Fibroblast of lung (primary cell): Measurements from ENCODE around the gene QRICH2. TPM values are rescaled to one million over a fixed set of nuclear protein-coding genes. Genes with fewer than 3 reads are reported as not detected.
"Not testable (repeated sequence)": the region's sequence is repeated elsewhere in the genome, so short reads cannot be mapped to it uniquely, and the experiment has no call there.

ENCODE experiments used
- DNase-seq, 2 donors: peaks; one replicate each; pipeline versions ENCODE4 v3.0.0 to v3.0.0-alpha.2; 2010; ENCODE audit warnings: low read depth in 2 of 2
- H2AFZ ChIP-seq: 2 replicates; pipeline ENCODE4 v1.5.1; 2012; ENCODE audit warnings: low read length, control low read depth, inconsistent platforms
- H3K27ac ChIP-seq: 2 replicates; pipeline ENCODE4 v1.5.1; 2011; ENCODE audit warnings: low read length, control low read depth; ENCODE audit not compliant: insufficient read depth
- H3K27me3 ChIP-seq: 2 replicates; pipeline ENCODE4 v1.5.1; 2011; ENCODE audit warnings: mild to moderate bottlenecking, low read length; ENCODE audit not compliant: control insufficient read depth, insufficient read depth
- H3K36me3 ChIP-seq: 2 replicates; pipeline ENCODE4 v1.5.1; 2011; ENCODE audit warnings: low read length; ENCODE audit not compliant: control insufficient read depth, insufficient read depth
- H3K4me1 ChIP-seq: 2 replicates; pipeline ENCODE4 v1.5.1; 2011; ENCODE audit warnings: low read length; ENCODE audit not compliant: control insufficient read depth, insufficient read depth; ENCODE audit errors: extremely low read depth
- H3K4me2 ChIP-seq: 2 replicates; pipeline ENCODE4 v1.5.1; 2011; ENCODE audit warnings: low read length, control low read depth; ENCODE audit not compliant: insufficient read depth; ENCODE audit errors: extremely low read depth
- H3K4me3 ChIP-seq, 4 experiments: fragments of 200-600 bp in 1 of 4; sonication (generic) in 1 of 4; replicated peaks in 1 of 4; 2 replicates each; pipeline ENCODE4 v1.5.1; 2011 to 2016; ENCODE audit warnings: low read length in 4 of 4, low read depth in 3 of 4, mild to moderate bottlenecking in 3 of 4, control low read depth in 2 of 4, inconsistent platforms in 1 of 4, mixed read lengths in 1 of 4; ENCODE audit not compliant: insufficient read depth in 1 of 4; ENCODE audit errors: control extremely low read depth in 1 of 4
- H3K79me2 ChIP-seq: 2 replicates; pipeline ENCODE4 v1.5.1; 2012; ENCODE audit warnings: mild to moderate bottlenecking, low read length, inconsistent platforms; ENCODE audit not compliant: control insufficient read depth, insufficient read depth
- H3K9ac ChIP-seq: 2 replicates; pipeline ENCODE4 v1.5.1; 2011; ENCODE audit warnings: mild to moderate bottlenecking, low read length, control low read depth; ENCODE audit not compliant: insufficient read depth
- H3K9me3 ChIP-seq: 2 replicates; pipeline ENCODE4 v1.5.1; 2012; ENCODE audit warnings: low read depth, low read length; ENCODE audit not compliant: control insufficient read depth, insufficient read depth
- H4K20me1 ChIP-seq: 2 replicates; pipeline ENCODE4 v1.5.1; 2011; ENCODE audit warnings: low read length; ENCODE audit not compliant: control insufficient read depth, insufficient read depth; ENCODE audit errors: extremely low read depth
- EZH2 ChIP-seq: IDR thresholded peaks from 2 replicates; pipeline ENCODE4 v1.5.1; 2012; ENCODE audit warnings: low read length, control low read depth, mild to moderate bottlenecking; ENCODE audit errors: missing control alignments
- polyA plus RNA-seq, 2 donors: library from polyadenylated mRNA; depleted of rRNA in 1 of 2; stranded (reverse) in 1 of 2; unstranded in 1 of 2; fragments of >200 nt; gene quantifications; 2 replicates each; pipeline ENCODE4 v1.2.1, GENCODE V29; 2011 to 2012; ENCODE audit warnings: missing spikeins in 1 of 2
- total RNA-seq: library from RNA; depleted of rRNA; stranded (reverse); fragments of >200 nt; gene quantifications from 2 replicates; pipeline ENCODE4 v1.2.1, GENCODE V29; 2014
- TF ChIP-seq, protein P1 (sequence below), 2 donors: IDR thresholded peaks in 1 of 2; conservative IDR thresholded peaks in 1 of 2; 1 replicate in 1 of 2; 2 replicates in 1 of 2; pipeline ENCODE4 v1.5.1; 2011 to 2012; ENCODE audit warnings: low read length in 2 of 2, control low read depth in 1 of 2, inconsistent platforms in 1 of 2, low read depth in 1 of 2, mild to moderate bottlenecking in 1 of 2

QRICH2 gene
- total and polyA plus RNA-seq, 2 donors (not counting 1 experiment from before 2014, with no cell fraction given): 0.26 to 4.3 TPM

DNA sequence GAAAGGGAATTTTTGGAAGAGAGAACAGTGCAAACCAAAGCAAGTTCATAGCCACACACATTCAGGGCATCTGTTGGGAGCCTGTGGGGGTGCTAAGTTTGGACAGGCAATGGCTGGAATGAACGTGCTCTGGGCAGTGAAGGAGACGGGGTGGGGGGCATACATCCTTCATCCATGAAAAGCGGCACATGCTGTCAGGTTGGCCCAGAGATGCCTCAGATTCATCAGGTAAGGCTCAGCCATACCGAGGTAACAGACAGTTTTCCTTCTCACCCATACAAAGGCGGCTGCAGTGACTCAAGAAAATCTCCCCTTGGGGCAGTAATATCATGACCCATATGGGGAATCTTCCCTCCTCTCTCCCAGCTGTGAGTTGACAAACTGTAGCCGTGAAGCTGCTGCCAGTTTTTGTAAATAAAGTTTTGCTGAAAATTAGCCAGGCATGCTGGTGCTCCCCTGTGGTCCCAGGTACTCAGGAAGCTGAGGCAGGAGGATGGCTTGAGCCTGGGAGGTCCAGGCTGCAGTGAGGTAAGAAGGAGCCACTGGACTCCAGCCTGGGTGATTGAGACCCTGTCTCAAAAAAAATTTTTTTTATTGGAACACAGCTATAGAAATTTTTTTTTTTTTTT lies 52.2 kb downstream of the QRICH2 start:
- Histone ChIP-seq H2AFZ (no peak overlapping the region), H3K79me2 (no peaks in the 10 kb centered on the region), H3K27ac (no peak overlapping the region), H3K9me3 (no peaks in the 10 kb centered on the region), H3K27me3 (no peaks in the 10 kb centered on the region), H3K36me3 (no peaks in the 10 kb centered on the region), H4K20me1 (no peaks in the 10 kb centered on the region), H3K9ac (no peak overlapping the region), H3K4me2 (no peak overlapping the region), H3K4me3 (no peak overlapping the region), H3K4me1 (peaks cover 8% of the 10 kb centered on the region)
- DNase-seq: no peak
- TF ChIP-seq EZH2: no peak
- TF ChIP-seq, protein P1, sequence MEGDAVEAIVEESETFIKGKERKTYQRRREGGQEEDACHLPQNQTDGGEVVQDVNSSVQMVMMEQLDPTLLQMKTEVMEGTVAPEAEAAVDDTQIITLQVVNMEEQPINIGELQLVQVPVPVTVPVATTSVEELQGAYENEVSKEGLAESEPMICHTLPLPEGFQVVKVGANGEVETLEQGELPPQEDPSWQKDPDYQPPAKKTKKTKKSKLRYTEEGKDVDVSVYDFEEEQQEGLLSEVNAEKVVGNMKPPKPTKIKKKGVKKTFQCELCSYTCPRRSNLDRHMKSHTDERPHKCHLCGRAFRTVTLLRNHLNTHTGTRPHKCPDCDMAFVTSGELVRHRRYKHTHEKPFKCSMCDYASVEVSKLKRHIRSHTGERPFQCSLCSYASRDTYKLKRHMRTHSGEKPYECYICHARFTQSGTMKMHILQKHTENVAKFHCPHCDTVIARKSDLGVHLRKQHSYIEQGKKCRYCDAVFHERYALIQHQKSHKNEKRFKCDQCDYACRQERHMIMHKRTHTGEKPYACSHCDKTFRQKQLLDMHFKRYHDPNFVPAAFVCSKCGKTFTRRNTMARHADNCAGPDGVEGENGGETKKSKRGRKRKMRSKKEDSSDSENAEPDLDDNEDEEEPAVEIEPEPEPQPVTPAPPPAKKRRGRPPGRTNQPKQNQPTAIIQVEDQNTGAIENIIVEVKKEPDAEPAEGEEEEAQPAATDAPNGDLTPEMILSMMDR (conservative IDR thresholded peaks at IDR 0.05 in 1 of 2, IDR thresholded peaks at IDR 0.05 in 1 of 2; ENCODE audit: low read depth in 1 of 2, low read length in 2 of 2): no peak

DNA sequence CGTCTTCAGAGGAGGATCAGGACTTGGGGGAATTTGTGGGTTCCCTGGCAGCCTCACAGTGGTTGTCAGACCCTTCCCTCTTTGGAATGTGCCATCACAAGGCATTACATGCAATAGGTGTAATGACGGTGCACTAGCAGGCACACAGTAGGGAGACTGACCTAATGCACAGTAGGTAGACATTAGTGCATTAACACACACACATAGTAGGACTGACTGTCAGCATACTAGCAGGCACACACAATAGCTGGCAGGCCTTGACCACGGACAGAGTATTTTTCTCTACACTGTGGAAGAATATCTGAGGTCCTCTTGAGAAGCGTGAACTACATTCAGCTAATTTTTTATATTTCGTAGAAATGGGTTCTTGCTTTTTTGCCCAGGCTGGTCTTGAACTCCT lies 53.8 kb downstream of the QRICH2 start:
- DNase-seq: no peak
- Histone ChIP-seq H3K4me3 (no peak overlapping the region), H3K79me2 (no peaks in the 10 kb centered on the region), H4K20me1 (no peaks in the 10 kb centered on the region), H2AFZ (no peak overlapping the region), H3K36me3 (no peaks in the 10 kb centered on the region), H3K9me3 (no peaks in the 10 kb centered on the region), H3K9ac (no peak overlapping the region), H3K4me2 (no peak overlapping the region), H3K4me1 (peaks cover 8% of the 10 kb centered on the region), H3K27ac (no peak overlapping the region), H3K27me3 (no peaks in the 10 kb centered on the region)
- TF ChIP-seq, protein P1 (conservative IDR thresholded peaks at IDR 0.05 in 1 of 2, IDR thresholded peaks at IDR 0.05 in 1 of 2; ENCODE audit: low read depth in 1 of 2, low read length in 2 of 2): no peak
- TF ChIP-seq EZH2: no peak

DNA sequence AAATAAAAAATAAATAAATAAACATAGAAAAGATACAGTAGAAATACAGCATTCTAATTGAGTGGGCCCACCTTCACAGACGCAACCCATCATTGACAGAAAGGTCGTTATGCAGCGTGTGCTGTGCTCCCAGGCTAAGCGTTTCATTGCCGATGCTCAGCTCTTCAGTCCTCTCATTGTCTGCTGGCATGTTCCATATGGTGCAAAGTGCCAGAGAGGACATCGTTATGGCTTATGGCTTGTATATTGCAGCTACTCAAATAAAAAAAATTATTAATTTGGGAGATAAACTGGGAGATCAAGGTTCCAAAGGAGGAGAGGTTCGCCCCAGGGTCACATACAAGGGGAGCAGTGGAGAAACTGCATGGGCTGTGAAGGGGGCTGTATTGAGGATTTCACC lies 54.2 kb downstream of the QRICH2 start:
- no peak overlapping the region for H3K9ac ChIP-seq
- no peaks in the 10 kb centered on the region for H3K27me3 ChIP-seq
- no peak overlapping the region for H2AFZ ChIP-seq
- no peak overlapping the region for H3K4me2 ChIP-seq
- no peak for DNase-seq
- peaks cover 8% of the 10 kb centered on the region for H3K4me1 ChIP-seq
- H3K79me2 ChIP-seq: no peaks in the 10 kb centered on the region
- H3K27ac ChIP-seq: no peak overlapping the region
- no peaks in the 10 kb centered on the region for H4K20me1 ChIP-seq
- no peak overlapping the region for H3K4me3 ChIP-seq
- TF ChIP-seq EZH2: no peak
- TF ChIP-seq, protein P1 (conservative IDR thresholded peaks at IDR 0.05 in 1 of 2, IDR thresholded peaks at IDR 0.05 in 1 of 2; ENCODE audit: low read depth in 1 of 2, low read length in 2 of 2): no peak
- H3K36me3 ChIP-seq: no peaks in the 10 kb centered on the region
- no peaks in the 10 kb centered on the region for H3K9me3 ChIP-seq

DNA sequence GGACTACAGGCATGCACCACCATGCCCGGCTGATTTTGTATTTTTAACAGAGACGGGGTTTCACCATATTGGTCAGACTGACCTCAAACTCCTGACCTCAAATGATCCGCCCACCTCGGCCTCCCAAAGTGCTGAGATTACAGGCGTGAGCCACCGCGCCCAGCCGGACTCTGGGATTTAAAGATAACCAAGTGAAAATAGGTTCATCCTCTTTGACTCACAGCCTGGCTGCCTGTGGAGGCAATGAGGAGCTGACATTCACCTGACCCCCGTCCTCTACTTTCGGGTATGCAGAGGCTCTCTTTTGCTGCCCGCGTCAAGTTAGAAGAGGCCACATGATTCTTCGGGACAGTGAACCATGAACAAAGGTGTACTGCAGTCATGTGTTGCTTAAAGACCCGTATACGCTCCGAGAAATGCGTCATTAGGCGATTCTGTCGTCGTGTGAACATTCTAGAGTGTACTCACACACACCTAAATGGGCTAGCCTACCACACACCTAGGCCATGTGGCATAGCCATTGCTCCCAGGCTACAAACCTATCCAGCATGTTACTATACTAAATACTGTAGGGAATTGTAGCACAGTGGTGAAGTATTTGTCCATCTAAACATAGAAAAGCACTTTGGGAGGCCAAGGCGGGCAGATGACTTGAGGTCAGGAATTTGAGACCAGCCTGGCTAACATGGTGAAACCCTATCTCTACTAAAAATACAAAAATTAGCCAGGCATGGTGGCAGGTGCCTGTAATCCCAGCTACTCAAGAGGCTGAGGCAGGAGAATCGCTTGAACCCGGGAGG lies 54.9 kb downstream of the QRICH2 start:
- not testable (repeated sequence) for H2AFZ ChIP-seq, H3K9ac ChIP-seq, DNase-seq

More for the DNA sequence above, 54.9 kb downstream of the QRICH2 start:
- H3K4me2 ChIP-seq, H3K9me3 ChIP-seq, H3K79me2 ChIP-seq, H4K20me1 ChIP-seq, H3K4me3 ChIP-seq, H3K27me3 ChIP-seq, H3K36me3 ChIP-seq, H3K4me1 ChIP-seq: not testable (repeated sequence)
- H3K27ac ChIP-seq: peak overlapping the region; percentile 64
